OCI-LY1 (cell line): ENCODE results near the gene BLOC1S5.

ENCODE experiments used
- H2AFZ ChIP-seq: fragments of 200-600 bp; sonication (generic), shearing (Covaris generic); 2 replicates; pipeline ENCODE4 v1.6.0; 2014; ENCODE audit warnings: antibody characterized with exemption, mild to moderate bottlenecking, low read length
- H3F3A ChIP-seq: fragments of 200-600 bp; sonication (generic), shearing (Covaris generic); 2 replicates; pipeline ENCODE4 v1.6.0; 2014; ENCODE audit warnings: mild to moderate bottlenecking, antibody characterized with exemption, low read length, moderate library complexity; ENCODE audit not compliant: insufficient read depth
- H3K27ac ChIP-seq: fragments of 200-600 bp; sonication (generic); 2 replicates; pipeline ENCODE4 v1.5.1; 2014; ENCODE audit warnings: low read length, mixed run types, mild to moderate bottlenecking, low read depth; ENCODE audit not compliant: poor library complexity, severe bottlenecking
- H3K27me3 ChIP-seq: fragments of 200-600 bp; sonication (generic); 2 replicates; pipeline ENCODE4 v1.6.0; 2014; ENCODE audit warnings: antibody characterized with exemption, mild to moderate bottlenecking, low read length, moderate library complexity; ENCODE audit not compliant: insufficient read depth
- H3K36me3 ChIP-seq: fragments of 200-600 bp; sonication (generic); 2 replicates; pipeline ENCODE4 v1.6.1; 2014; ENCODE audit warnings: mild to moderate bottlenecking, antibody characterized with exemption, low read length, moderate library complexity, mixed read lengths; ENCODE audit not compliant: insufficient read depth
- H3K4me1 ChIP-seq: fragments of 200-600 bp; sonication (generic); 2 replicates; pipeline ENCODE4 v1.5.1; 2014; ENCODE audit warnings: mild to moderate bottlenecking, low read length, moderate library complexity; ENCODE audit not compliant: insufficient read depth, severe bottlenecking
- H3K4me2 ChIP-seq: fragments of 200-600 bp; sonication (generic), shearing (Covaris generic); 2 replicates; pipeline ENCODE4 v1.6.1; 2014; ENCODE audit warnings: low read length
- H3K4me3 ChIP-seq: fragments of 200-600 bp; sonication (generic); 2 replicates; pipeline ENCODE4 v1.5.1; 2014; ENCODE audit warnings: low read length, low read depth, mild to moderate bottlenecking, mixed read lengths; ENCODE audit not compliant: poor library complexity, severe bottlenecking
- H3K79me2 ChIP-seq: fragments of 200-600 bp; shearing (Covaris generic); 2 replicates; pipeline ENCODE4 v1.6.1; 2016; ENCODE audit warnings: mixed run types, low read length, mixed read lengths; ENCODE audit not compliant: insufficient read depth
- H3K9ac ChIP-seq: fragments of 200-600 bp; sonication (generic), shearing (Covaris generic); 2 replicates; pipeline ENCODE4 v1.6.1; 2014; ENCODE audit warnings: mild to moderate bottlenecking, low read length, mixed read lengths
- H3K9me2 ChIP-seq: fragments of 200-600 bp; sonication (generic), shearing (Covaris generic); 2 replicates; pipeline ENCODE4 v1.6.1; 2014; ENCODE audit warnings: low read depth, mild to moderate bottlenecking, low read length, mixed read lengths
- H3K9me3 ChIP-seq: fragments of 200-600 bp; shearing (Covaris generic); 2 replicates; pipeline ENCODE4 v1.6.1; 2014; ENCODE audit warnings: low read length, mixed read lengths
- H4K20me1 ChIP-seq: fragments of 200-600 bp; sonication (generic), shearing (Covaris generic); 2 replicates; pipeline ENCODE4 v1.6.0; 2016; ENCODE audit warnings: mild to moderate bottlenecking, low read length; ENCODE audit not compliant: insufficient read depth
- EZH2 ChIP-seq: fragments of 200-600 bp; sonication (generic), shearing (Covaris generic); IDR thresholded peaks from 2 replicates; pipeline ENCODE4 v1.8.0; 2017; ENCODE audit warnings: borderline replicate concordance, mixed run types, mild to moderate bottlenecking, antibody characterized with exemption, low read length, moderate library complexity, mixed read lengths
- TF ChIP-seq, protein P1 (sequence below): fragments of 200-600 bp; sonication (generic), shearing (Covaris generic); IDR thresholded peaks from 2 replicates; pipeline ENCODE4 v1.5.1; 2017; ENCODE audit warnings: mild to moderate bottlenecking, antibody characterized with exemption, low read length, moderate library complexity, mixed read lengths

The BLOC1S5 gene

DNA sequence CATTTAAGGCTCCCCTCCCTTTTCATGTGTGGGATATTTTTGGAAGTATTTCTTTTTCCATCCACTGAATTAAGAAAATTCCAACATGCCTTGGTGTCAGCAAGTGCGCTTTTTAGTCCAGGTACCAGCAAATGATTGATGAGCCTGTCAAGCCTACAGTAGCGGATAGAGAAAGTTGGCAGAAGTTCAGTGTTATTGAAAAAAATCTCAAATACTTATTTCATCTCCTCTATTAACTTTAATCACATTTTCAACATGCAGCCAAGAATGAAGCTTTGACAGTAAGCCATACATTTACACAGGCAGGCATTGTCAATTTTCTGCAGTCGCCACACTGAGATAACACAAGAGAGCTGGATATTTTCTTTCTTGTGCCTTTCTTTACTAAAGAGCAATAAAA is 50.4 kb downstream of the BLOC1S5 start:
- no peaks in the 10 kb centered on the region for H3K9me3 ChIP-seq
- H3F3A ChIP-seq = 0 out of 2 replicates have a peak, but pooled peaks cover 3% of the 10 kb centered on the region
- H3K9ac ChIP-seq = no peak overlapping the region
- H3K27ac ChIP-seq = no peak overlapping the region
- H3K4me1 ChIP-seq = peaks cover 22% of the 10 kb centered on the region
- no peak overlapping the region for H3K4me3 ChIP-seq
- H3K9me2 ChIP-seq = no peaks in the 10 kb centered on the region
- no peaks in the 10 kb centered on the region for H3K27me3 ChIP-seq
- no peak overlapping the region for H2AFZ ChIP-seq
- H3K36me3 ChIP-seq = peaks cover 22% of the 10 kb centered on the region
- TF ChIP-seq, protein P1, sequence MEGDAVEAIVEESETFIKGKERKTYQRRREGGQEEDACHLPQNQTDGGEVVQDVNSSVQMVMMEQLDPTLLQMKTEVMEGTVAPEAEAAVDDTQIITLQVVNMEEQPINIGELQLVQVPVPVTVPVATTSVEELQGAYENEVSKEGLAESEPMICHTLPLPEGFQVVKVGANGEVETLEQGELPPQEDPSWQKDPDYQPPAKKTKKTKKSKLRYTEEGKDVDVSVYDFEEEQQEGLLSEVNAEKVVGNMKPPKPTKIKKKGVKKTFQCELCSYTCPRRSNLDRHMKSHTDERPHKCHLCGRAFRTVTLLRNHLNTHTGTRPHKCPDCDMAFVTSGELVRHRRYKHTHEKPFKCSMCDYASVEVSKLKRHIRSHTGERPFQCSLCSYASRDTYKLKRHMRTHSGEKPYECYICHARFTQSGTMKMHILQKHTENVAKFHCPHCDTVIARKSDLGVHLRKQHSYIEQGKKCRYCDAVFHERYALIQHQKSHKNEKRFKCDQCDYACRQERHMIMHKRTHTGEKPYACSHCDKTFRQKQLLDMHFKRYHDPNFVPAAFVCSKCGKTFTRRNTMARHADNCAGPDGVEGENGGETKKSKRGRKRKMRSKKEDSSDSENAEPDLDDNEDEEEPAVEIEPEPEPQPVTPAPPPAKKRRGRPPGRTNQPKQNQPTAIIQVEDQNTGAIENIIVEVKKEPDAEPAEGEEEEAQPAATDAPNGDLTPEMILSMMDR = no peak
- TF ChIP-seq EZH2 = no peak
- no peak overlapping the region for H3K4me2 ChIP-seq
- H3K79me2 ChIP-seq = no peaks in the 10 kb centered on the region
- H4K20me1 ChIP-seq = no peaks in the 10 kb centered on the region

DNA sequence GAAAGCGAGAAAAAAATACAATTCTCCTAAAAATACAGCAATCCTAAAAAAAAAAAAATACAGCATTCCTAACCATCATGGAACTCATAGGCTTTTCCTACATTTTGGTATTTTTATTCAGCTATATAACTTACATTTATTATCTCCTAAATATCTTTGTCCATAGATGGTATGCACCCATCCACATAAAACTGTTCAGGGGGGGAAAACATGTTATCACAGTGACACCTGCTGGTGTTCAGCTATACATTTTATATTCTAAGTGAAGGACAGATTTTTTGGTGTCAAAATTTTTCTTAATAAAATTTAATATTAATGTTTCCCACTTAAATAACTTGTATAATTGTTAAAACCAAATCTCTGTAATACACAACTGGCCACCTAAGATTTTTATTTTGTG is 58.0 kb downstream of the BLOC1S5 start:
- Histone ChIP-seq H2AFZ (no peak overlapping the region), H3K27ac (no peak overlapping the region), H3K4me2 (no peak overlapping the region), H4K20me1 (no peaks in the 10 kb centered on the region), H3K9me2 (no peaks in the 10 kb centered on the region), H3K36me3 (no peaks in the 10 kb centered on the region), H3K4me3 (no peak overlapping the region), H3K9ac (no peak overlapping the region), H3K9me3 (no peaks in the 10 kb centered on the region), H3K27me3 (no peaks in the 10 kb centered on the region), H3K79me2 (no peaks in the 10 kb centered on the region), H3K4me1 (peaks cover 9% of the 10 kb centered on the region), H3F3A (no peaks in the 10 kb centered on the region)
- no peak for TF ChIP-seq EZH2
- TF ChIP-seq, protein P1 = peak; percentile 41; the same call in 1 of the 2 replicates

DNA sequence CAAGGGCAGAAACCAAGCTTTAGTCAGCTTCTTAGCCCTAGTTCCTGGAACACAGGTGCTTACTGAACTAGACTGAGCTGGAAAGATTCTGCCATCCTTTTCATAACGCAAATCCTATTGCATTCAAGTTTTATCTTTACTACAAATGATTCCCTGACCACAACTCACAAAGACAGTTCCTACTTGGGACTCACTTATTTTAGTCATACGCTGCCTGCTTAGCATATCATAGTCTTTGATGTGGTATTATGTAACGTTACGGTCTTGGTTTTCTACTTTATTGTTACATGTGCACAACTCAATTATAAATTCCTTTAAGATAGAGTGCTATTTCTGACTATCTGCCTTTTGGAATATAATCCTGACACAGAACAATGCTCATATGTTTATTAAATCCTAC is 59.1 kb downstream of the BLOC1S5 start:
- Histone ChIP-seq H3K4me1 (peaks cover 9% of the 10 kb centered on the region), H3K27ac (no peak overlapping the region), H3K9me2 (no peaks in the 10 kb centered on the region), H3K79me2 (no peaks in the 10 kb centered on the region), H3K27me3 (no peaks in the 10 kb centered on the region), H4K20me1 (no peaks in the 10 kb centered on the region), H3K4me2 (no peak overlapping the region), H3F3A (no peaks in the 10 kb centered on the region), H3K4me3 (no peak overlapping the region), H3K36me3 (no peaks in the 10 kb centered on the region), H3K9ac (no peak overlapping the region), H3K9me3 (no peaks in the 10 kb centered on the region), H2AFZ (no peak overlapping the region)
- TF ChIP-seq, protein P1 = no peak
- TF ChIP-seq EZH2 = no peak
